B cell (primary cell): ENCODE results near the gene DTNA. TPM values are rescaled to one million over a fixed set of nuclear protein-coding genes. Genes with fewer than 3 reads are reported as not detected.

ENCODE experiments used
- ATAC-seq: fragments of 200-7000 bp; cut with Tn5 transposase; one replicate; pipeline ENCODE4 v1.10.0; 2021; ENCODE audit warnings: low read depth, mild to moderate bottlenecking, moderate number of reproducible peaks, moderate library complexity
- CTCF ChIA-PET: fragments of 350-600 bp; sonication (Branson Sonifier 250); formaldehyde crosslinking; loops from one replicate; lab custom pipeline; 2021; ENCODE audit warnings: antibody characterized with exemption, inconsistent platforms; lab: Charles Lee
- POLR2A ChIA-PET: fragments of 350-600 bp; sonication (Branson Sonifier 250); formaldehyde crosslinking; loops from one replicate; lab custom pipeline; 2021; ENCODE audit warnings: antibody characterized with exemption; lab: Charles Lee
- DNase-seq: peaks from one replicate; pipeline ENCODE4 v3.0.0; 2013
- H2AFZ ChIP-seq: 2 replicates; pipeline ENCODE4 v1.6.1; 2012; ENCODE audit warnings: mild to moderate bottlenecking, low read depth, low read length; ENCODE audit not compliant: insufficient read depth, poor library complexity, severe bottlenecking
- H3K27ac ChIP-seq, 2 donors: 1 replicate in 1 of 2; 2 replicates in 1 of 2; pipeline ENCODE4 v1.5.1; 2012 to 2013; ENCODE audit warnings: low read length in 2 of 2, mild to moderate bottlenecking in 2 of 2, moderate library complexity in 1 of 2
- H3K27me3 ChIP-seq, 4 experiments: fragments of 200-600 bp in 1 of 4; sonication (generic) in 1 of 4; replicated peaks in 1 of 4; 1 replicate in 2 of 4; 2 replicates in 2 of 4; pipeline versions ENCODE4 v1.6.1 to v1.7.0; 2013 to 2016; ENCODE audit warnings: low read length in 3 of 4, mild to moderate bottlenecking in 2 of 4, mixed read lengths in 1 of 4, moderate library complexity in 1 of 4; ENCODE audit not compliant: insufficient read depth in 4 of 4, control insufficient read depth in 3 of 4; ENCODE audit errors: control extremely low read depth in 1 of 4
- H3K36me3 ChIP-seq, 2 experiments: replicated peaks in 1 of 2; 1 replicate in 1 of 2; 2 replicates in 1 of 2; pipeline versions ENCODE4 v1.6.1 to v1.7.1; 2013; ENCODE audit warnings: low read length in 1 of 2; ENCODE audit not compliant: insufficient read depth in 2 of 2, control insufficient read depth in 1 of 2; ENCODE audit errors: control extremely low read depth in 1 of 2, extremely low read depth in 1 of 2
- H3K4me1 ChIP-seq, 2 donors: fragments of 200-600 bp in 1 of 2; sonication (generic) in 1 of 2; 1 replicate in 1 of 2; 2 replicates in 1 of 2; pipeline versions ENCODE4 v1.5.1 to v1.6.1; 2013 to 2017; ENCODE audit warnings: low read length in 2 of 2; ENCODE audit not compliant: control insufficient read depth in 2 of 2, insufficient read depth in 2 of 2
- H3K4me2 ChIP-seq: replicated peaks from 2 replicates; pipeline ENCODE3; 2012; ENCODE audit warnings: mild to moderate bottlenecking, low read depth, low read length; ENCODE audit not compliant: poor library complexity, severe bottlenecking
- H3K4me3 ChIP-seq, 5 experiments: fragments of 200-600 bp in 1 of 5; sonication (generic) in 1 of 5; 1 replicate in 3 of 5; 2 replicates in 2 of 5; pipeline versions ENCODE4 v1.5.1 to v1.7.0; 2011 to 2016; ENCODE audit warnings: low read length in 4 of 5, mild to moderate bottlenecking in 4 of 5, low read depth in 2 of 5, control low read depth in 1 of 5, moderate library complexity in 1 of 5; ENCODE audit not compliant: insufficient read depth in 1 of 5; ENCODE audit errors: control extremely low read depth in 1 of 5, extremely low read depth in 1 of 5
- H3K79me2 ChIP-seq: fragments of 200-600 bp; sonication (generic); one replicate; pipeline ENCODE4 v1.6.0; 2016; ENCODE audit warnings: low read length; ENCODE audit not compliant: control insufficient read depth, insufficient read depth
- H3K9ac ChIP-seq: fragments of 200-600 bp; sonication (generic); 2 replicates; pipeline ENCODE4 v1.6.1; 2017; ENCODE audit warnings: mild to moderate bottlenecking, low read length, moderate library complexity
- H3K9me3 ChIP-seq, 3 donors: one replicate each; pipeline versions ENCODE4 v1.6.1 to v1.7.1; 2013; ENCODE audit warnings: low read length in 2 of 3; ENCODE audit not compliant: control insufficient read depth in 2 of 3, insufficient read depth in 1 of 3; ENCODE audit errors: control extremely low read depth in 1 of 3
- H4K20me1 ChIP-seq: 2 replicates; pipeline ENCODE4 v1.6.0; 2012; ENCODE audit warnings: mild to moderate bottlenecking, low read length; ENCODE audit not compliant: insufficient read depth, control insufficient read depth, poor library complexity, severe bottlenecking
- H3K27ac Mint-ChIP-seq: one replicate; pipeline ENCODE4 v1.8.0; 2021; ENCODE audit warnings: mixed read lengths
- H3K27me3 Mint-ChIP-seq: one replicate; pipeline ENCODE4 v1.8.0; 2021; ENCODE audit warnings: mixed read lengths
- H3K4me1 Mint-ChIP-seq: one replicate; pipeline ENCODE4 v1.8.0; 2021; ENCODE audit warnings: mixed read lengths
- H3K4me3 Mint-ChIP-seq: one replicate; pipeline ENCODE4 v1.8.0; 2021; ENCODE audit warnings: mixed read lengths
- H3K9me3 Mint-ChIP-seq: one replicate; pipeline ENCODE4 v1.8.0; 2022; ENCODE audit warnings: mixed read lengths; ENCODE audit not compliant: insufficient read depth
- EZH2 ChIP-seq: IDR thresholded peaks from 2 replicates; pipeline ENCODE4 v1.6.1; 2012; ENCODE audit warnings: borderline replicate concordance, low read depth, mild to moderate bottlenecking, moderate library complexity, low read length; ENCODE audit not compliant: insufficient read depth, poor library complexity, severe bottlenecking
- WGBS: methylation state at CpG from one replicate; pipeline ENCODE4 v1.1.5; 2013; ENCODE audit warnings: missing lambda C conversion rate; ENCODE audit not compliant: insufficient coverage; 5-methylcytosine and 5-hydroxymethylcytosine counted together
- intact Hi-C: fragments of 100-400 bp; cut with micrococcal nuclease; formaldehyde crosslinking; loops from one replicate; pipeline ENCODE4 v1.10.0; 2022
- polyA plus RNA-seq: library from polyadenylated mRNA; depleted of rRNA; stranded (reverse); fragments of >200 nt; gene quantifications from 2 replicates; pipeline ENCODE4 v1.2.3, GENCODE V29; 2012
- total RNA-seq, 2 donors: library from RNA; stranded (reverse); fragments of 120-200 nt in 1 of 2; gene quantifications; 1 replicate in 1 of 2; 2 replicates in 1 of 2; pipeline versions ENCODE4 v1.2.3 to v1.2.4, GENCODE V29; 2013 to 2022
- TF ChIP-seq, protein P1 (sequence below): fragments of 200-600 bp; IDR thresholded peaks from one replicate; pipeline ENCODE4 v1.8.0; 2022; ENCODE audit warnings: antibody characterized with exemption, mild to moderate bottlenecking

DTNA gene
- total and polyA plus RNA-seq, 2 donors (not counting 1 experiment from before 2014, with no cell fraction given): not detected

GRCh38 chr18:34880403-34880802, 170.3 kb downstream of the DTNA start:
- intact Hi-C loops: no loop called here
- Mint-ChIP-seq H3K4me1 (no peaks in the 10 kb centered on the region), H3K27me3 (peaks cover 8% of the 10 kb centered on the region), H3K9me3 (no peaks in the 10 kb centered on the region), H3K27ac (no peak overlapping the region), H3K4me3 (no peak overlapping the region)
- H3K27me3 ChIP-seq: peaks cover 0 to 2% (median 0%) of the 10 kb centered on the region in 4 experiments
- H3K36me3 ChIP-seq: no peaks in the 10 kb centered on the region
- H2AFZ ChIP-seq: no peak overlapping the region
- H4K20me1 ChIP-seq: no peaks in the 10 kb centered on the region
- no peak overlapping the region for H3K27ac ChIP-seq
- ChIA-PET POLR2A (no interaction called here), CTCF (no interaction called here)
- H3K79me2 ChIP-seq: no peaks in the 10 kb centered on the region
- TF ChIP-seq, protein P1, sequence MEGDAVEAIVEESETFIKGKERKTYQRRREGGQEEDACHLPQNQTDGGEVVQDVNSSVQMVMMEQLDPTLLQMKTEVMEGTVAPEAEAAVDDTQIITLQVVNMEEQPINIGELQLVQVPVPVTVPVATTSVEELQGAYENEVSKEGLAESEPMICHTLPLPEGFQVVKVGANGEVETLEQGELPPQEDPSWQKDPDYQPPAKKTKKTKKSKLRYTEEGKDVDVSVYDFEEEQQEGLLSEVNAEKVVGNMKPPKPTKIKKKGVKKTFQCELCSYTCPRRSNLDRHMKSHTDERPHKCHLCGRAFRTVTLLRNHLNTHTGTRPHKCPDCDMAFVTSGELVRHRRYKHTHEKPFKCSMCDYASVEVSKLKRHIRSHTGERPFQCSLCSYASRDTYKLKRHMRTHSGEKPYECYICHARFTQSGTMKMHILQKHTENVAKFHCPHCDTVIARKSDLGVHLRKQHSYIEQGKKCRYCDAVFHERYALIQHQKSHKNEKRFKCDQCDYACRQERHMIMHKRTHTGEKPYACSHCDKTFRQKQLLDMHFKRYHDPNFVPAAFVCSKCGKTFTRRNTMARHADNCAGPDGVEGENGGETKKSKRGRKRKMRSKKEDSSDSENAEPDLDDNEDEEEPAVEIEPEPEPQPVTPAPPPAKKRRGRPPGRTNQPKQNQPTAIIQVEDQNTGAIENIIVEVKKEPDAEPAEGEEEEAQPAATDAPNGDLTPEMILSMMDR: no peak
- TF ChIP-seq EZH2: no peak
- no peaks in the 10 kb centered on the region for H3K4me1 ChIP-seq
- no peak overlapping the region for H3K9ac ChIP-seq
- DNase-seq (no peak), ATAC-seq (no peak)
- H3K9me3 ChIP-seq: no peaks in the 10 kb centered on the region
- 100% methylated on average over 1 of the region's 1 CpG for WGBS
- no peak overlapping the region for H3K4me3 ChIP-seq
- no peak overlapping the region for H3K4me2 ChIP-seq

DNA sequence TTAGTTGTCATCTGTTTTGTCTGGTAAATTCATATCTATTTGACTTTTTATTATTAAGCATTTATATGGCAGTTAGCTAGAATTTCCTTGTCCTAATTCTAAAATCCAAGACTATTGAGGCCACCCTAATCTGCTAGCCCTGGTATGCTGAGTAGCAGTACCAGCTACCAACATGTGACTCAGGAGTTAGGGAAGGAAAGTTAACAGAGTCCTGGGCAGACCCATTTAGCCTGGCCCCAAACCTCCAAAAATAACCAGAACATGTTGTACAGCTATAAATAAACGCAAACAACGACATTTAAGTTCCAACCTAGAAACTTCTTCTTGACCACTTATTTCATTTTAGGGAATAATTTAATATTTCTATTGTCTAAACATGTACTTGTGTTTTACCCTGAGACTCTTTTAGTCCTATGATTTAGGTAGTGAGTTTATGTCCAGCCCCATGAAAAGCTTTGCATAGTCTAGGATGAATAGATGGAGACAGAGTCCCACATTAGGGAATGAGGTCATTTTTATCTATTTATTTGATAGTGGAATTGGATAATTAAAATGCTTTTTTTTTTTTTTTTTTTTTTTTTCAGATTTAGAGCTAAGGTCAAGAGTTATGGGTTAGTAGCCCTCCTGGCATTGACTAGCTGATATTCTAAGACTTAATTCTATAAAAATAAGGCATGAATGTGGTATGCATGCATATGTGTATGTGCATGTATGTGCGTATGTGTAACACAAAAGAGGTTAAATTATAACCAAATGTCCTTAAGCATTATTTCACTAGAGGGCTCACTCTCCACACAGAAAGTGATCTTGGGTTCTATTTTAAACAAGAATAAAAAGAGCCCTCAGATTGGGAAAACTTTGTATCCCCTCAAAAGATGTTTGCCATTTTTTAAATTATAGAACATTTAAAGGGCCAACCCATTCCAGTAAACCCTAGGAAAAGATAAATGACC, 171.1 kb downstream of the DTNA start:
- CTCF ChIA-PET: no interaction called here
- no CpG with 5 or more reads among the region's 3 CpGs for WGBS
- H3K4me3 Mint-ChIP-seq: no peak overlapping the region
- no peak overlapping the region for H3K27ac Mint-ChIP-seq
- H3K27me3 Mint-ChIP-seq: peaks cover 8% of the 10 kb centered on the region
- Histone ChIP-seq H3K4me3 (no peak overlapping the region), H3K4me1 (no peaks in the 10 kb centered on the region), H4K20me1 (no peaks in the 10 kb centered on the region), H3K27me3 (peaks cover 0 to 2% (median 0%) of the 10 kb centered on the region in 4 experiments), H2AFZ (no peak overlapping the region), H3K79me2 (no peaks in the 10 kb centered on the region), H3K9me3 (no peaks in the 10 kb centered on the region), H3K36me3 (no peaks in the 10 kb centered on the region), H3K4me2 (no peak overlapping the region), H3K9ac (no peak overlapping the region), H3K27ac (no peak overlapping the region)
- no peaks in the 10 kb centered on the region for H3K9me3 Mint-ChIP-seq
- DNase-seq (no peak), ATAC-seq (no peak)
- intact Hi-C loops: no loop called here
- H3K4me1 Mint-ChIP-seq: no peaks in the 10 kb centered on the region
- TF ChIP-seq, protein P1: no peak
- no peak for TF ChIP-seq EZH2
- POLR2A ChIA-PET: no interaction called here
